HEK293 (cell line): Measurements from ENCODE around the gene WIPF3.

Experiments
- FEZF1 ChIP-seq: fragments of 450-650 bp; formaldehyde crosslinking; IDR thresholded peaks from 2 replicates; pipeline ENCODE4 v1.5.1; 2016; ENCODE audit warnings: missing biosample characterization, missing genetic modification characterization
- HOXD13 ChIP-seq: sonication (generic); formaldehyde crosslinking; IDR thresholded peaks from 2 replicates; pipeline ENCODE4 v1.8.0; 2022; ENCODE audit warnings: missing genetic modification reagents, borderline replicate concordance
- KLF16 ChIP-seq: fragments of 450-650 bp; formaldehyde crosslinking; IDR thresholded peaks from 2 replicates; pipeline ENCODE4 v1.5.1; 2017; ENCODE audit warnings: missing biosample characterization, missing genetic modification characterization
- KLF9 ChIP-seq: fragments of 450-650 bp; formaldehyde crosslinking; IDR thresholded peaks from 2 replicates; pipeline ENCODE4 v1.5.1; 2016; ENCODE audit warnings: missing biosample characterization, missing genetic modification characterization, low read depth
- OSR2 ChIP-seq: fragments of 450-650 bp; formaldehyde crosslinking; IDR thresholded peaks from 2 replicates; pipeline ENCODE4 v1.5.1; 2016; ENCODE audit warnings: missing biosample characterization, missing genetic modification characterization
- ZFHX2 ChIP-seq: fragments of 450-650 bp; formaldehyde crosslinking; conservative IDR thresholded peaks from 2 replicates; pipeline ENCODE4 v1.5.1; 2016; ENCODE audit warnings: missing biosample characterization, missing genetic modification characterization
- ZNF10 ChIP-seq: fragments of 450-650 bp; formaldehyde crosslinking; IDR thresholded peaks from 2 replicates; pipeline ENCODE4 v1.5.1; 2017; ENCODE audit warnings: missing biosample characterization, missing genetic modification characterization
- ZNF138 ChIP-seq: fragments of 450-650 bp; formaldehyde crosslinking; IDR thresholded peaks from 2 replicates; pipeline ENCODE4 v1.5.1; 2016; ENCODE audit warnings: missing biosample characterization, missing genetic modification characterization, borderline replicate concordance
- ZNF146 ChIP-seq: fragments of 450-650 bp; formaldehyde crosslinking; IDR thresholded peaks from 2 replicates; pipeline ENCODE4 v1.5.1; 2016; ENCODE audit warnings: missing biosample characterization, missing genetic modification characterization
- ZNF174 ChIP-seq: fragments of 450-650 bp; formaldehyde crosslinking; IDR thresholded peaks from 2 replicates; pipeline ENCODE4 v1.5.0; 2017; ENCODE audit warnings: missing biosample characterization, mild to moderate bottlenecking, missing genetic modification characterization
- ZNF211 ChIP-seq: fragments of 450-650 bp; formaldehyde crosslinking; IDR thresholded peaks from 2 replicates; pipeline ENCODE4 v1.5.1; 2016; ENCODE audit warnings: low read depth, missing biosample characterization, missing genetic modification characterization
- ZNF221 ChIP-seq: fragments of 450-650 bp; formaldehyde crosslinking; IDR thresholded peaks from 2 replicates; pipeline ENCODE4 v1.5.1; 2017; ENCODE audit warnings: missing biosample characterization, missing genetic modification characterization, borderline replicate concordance
- ZNF223 ChIP-seq: fragments of 450-650 bp; formaldehyde crosslinking; IDR thresholded peaks from 2 replicates; pipeline ENCODE4 v1.5.1; 2016; ENCODE audit warnings: missing biosample characterization, missing genetic modification characterization
- ZNF266 ChIP-seq: fragments of 450-650 bp; formaldehyde crosslinking; IDR thresholded peaks from 2 replicates; pipeline ENCODE4 v1.5.1; 2016; ENCODE audit warnings: missing biosample characterization, missing genetic modification characterization, low read depth
- ZNF341 ChIP-seq: fragments of 450-650 bp; formaldehyde crosslinking; IDR thresholded peaks from 2 replicates; pipeline ENCODE4; 2016; ENCODE audit warnings: low read depth, missing biosample characterization, missing genetic modification characterization
- ZNF366 ChIP-seq: fragments of 450-650 bp; formaldehyde crosslinking; conservative IDR thresholded peaks from 2 replicates; pipeline ENCODE4 v1.5.1; 2016; ENCODE audit warnings: missing biosample characterization, missing genetic modification characterization
- ZNF473 ChIP-seq: fragments of 450-650 bp; formaldehyde crosslinking; IDR thresholded peaks from 2 replicates; pipeline ENCODE4 v1.5.1; 2017; ENCODE audit warnings: missing biosample characterization, missing genetic modification characterization
- ZNF548 ChIP-seq: fragments of 450-650 bp; formaldehyde crosslinking; IDR thresholded peaks from 2 replicates; pipeline ENCODE4 v1.5.1; 2016; ENCODE audit warnings: missing biosample characterization, missing genetic modification characterization
- ZNF558 ChIP-seq: fragments of 450-650 bp; formaldehyde crosslinking; IDR thresholded peaks from 2 replicates; pipeline ENCODE4 v1.5.1; 2016; ENCODE audit warnings: missing biosample characterization, missing genetic modification characterization
- ZNF560 ChIP-seq: fragments of 450-650 bp; formaldehyde crosslinking; IDR thresholded peaks from 2 replicates; pipeline ENCODE4 v1.5.1; 2017; ENCODE audit warnings: missing biosample characterization, missing genetic modification characterization, borderline replicate concordance
- ZNF585B ChIP-seq: fragments of 450-650 bp; formaldehyde crosslinking; IDR thresholded peaks from 2 replicates; pipeline ENCODE4 v1.5.1; 2016; ENCODE audit warnings: missing biosample characterization, missing genetic modification characterization
- ZNF600 ChIP-seq: fragments of 450-650 bp; formaldehyde crosslinking; IDR thresholded peaks from 2 replicates; pipeline ENCODE4 v1.5.1; 2016; ENCODE audit warnings: missing biosample characterization, missing genetic modification characterization
- ZNF701 ChIP-seq: fragments of 450-650 bp; formaldehyde crosslinking; IDR thresholded peaks from 2 replicates; pipeline ENCODE4 v1.5.1; 2016; ENCODE audit warnings: missing biosample characterization, missing genetic modification characterization
- ZNF747 ChIP-seq: fragments of 450-650 bp; formaldehyde crosslinking; IDR thresholded peaks from 2 replicates; pipeline ENCODE4 v1.5.1; 2016; ENCODE audit warnings: missing biosample characterization, missing genetic modification characterization
- ZNF768 ChIP-seq: fragments of 450-650 bp; formaldehyde crosslinking; IDR thresholded peaks from 2 replicates; pipeline ENCODE4 v1.5.1; 2018; ENCODE audit warnings: missing biosample characterization, mild to moderate bottlenecking, missing genetic modification characterization
- ZNF791 ChIP-seq: fragments of 450-650 bp; formaldehyde crosslinking; IDR thresholded peaks from 2 replicates; pipeline ENCODE4 v1.5.1; 2016; ENCODE audit warnings: missing biosample characterization, missing genetic modification characterization
- ZXDB ChIP-seq: fragments of 450-650 bp; formaldehyde crosslinking; IDR thresholded peaks from 2 replicates; pipeline ENCODE4 v1.5.1; 2016; ENCODE audit warnings: missing biosample characterization, missing genetic modification characterization
- TF ChIP-seq, protein P1 (sequence below): fragments of 450-650 bp; formaldehyde crosslinking; IDR thresholded peaks from 2 replicates; pipeline ENCODE4 v1.5.1; 2016; ENCODE audit warnings: missing biosample characterization, missing genetic modification characterization
- TF ChIP-seq, protein P2 (sequence below): fragments of 450-650 bp; IDR thresholded peaks from 2 replicates; pipeline ENCODE4 v1.5.1; 2018; ENCODE audit warnings: missing biosample characterization, mild to moderate bottlenecking, missing genetic modification characterization
- TF ChIP-seq, protein P3 (sequence below): fragments of 450-650 bp; formaldehyde crosslinking; IDR thresholded peaks from 2 replicates; pipeline ENCODE4 v1.5.1; 2017; ENCODE audit warnings: missing biosample characterization, missing genetic modification characterization
- TF ChIP-seq, protein P4 (sequence below): fragments of 450-650 bp; formaldehyde crosslinking; IDR thresholded peaks from 2 replicates; pipeline ENCODE4 v1.5.1; 2016; ENCODE audit warnings: missing biosample characterization, missing genetic modification characterization
- TF ChIP-seq, protein P5 (sequence below): fragments of 450-650 bp; formaldehyde crosslinking; IDR thresholded peaks from 2 replicates; pipeline ENCODE4 v1.5.1; 2016; ENCODE audit warnings: missing biosample characterization, missing genetic modification characterization

WIPF3 gene

DNA sequence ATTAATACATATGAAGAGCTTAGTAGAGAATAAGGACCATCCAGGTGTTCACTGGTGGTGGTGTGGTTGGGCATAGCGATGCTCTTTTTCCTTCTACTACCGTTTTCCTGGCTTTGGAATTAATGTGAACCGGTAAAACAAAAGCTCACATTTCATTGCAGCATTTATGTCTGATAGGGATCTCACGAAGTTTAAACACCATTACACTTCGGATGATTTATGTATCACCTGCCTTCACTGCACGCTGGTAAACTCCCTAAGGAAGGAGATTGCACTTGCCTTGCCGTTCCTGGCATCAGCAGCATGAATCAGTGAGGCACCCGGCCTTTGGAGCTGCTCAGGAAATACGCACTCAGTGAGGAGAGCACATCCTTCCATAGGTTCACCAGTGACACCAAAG is 47.5 kb downstream of the WIPF3 start (continued):
- TF ChIP-seq, protein P1, sequence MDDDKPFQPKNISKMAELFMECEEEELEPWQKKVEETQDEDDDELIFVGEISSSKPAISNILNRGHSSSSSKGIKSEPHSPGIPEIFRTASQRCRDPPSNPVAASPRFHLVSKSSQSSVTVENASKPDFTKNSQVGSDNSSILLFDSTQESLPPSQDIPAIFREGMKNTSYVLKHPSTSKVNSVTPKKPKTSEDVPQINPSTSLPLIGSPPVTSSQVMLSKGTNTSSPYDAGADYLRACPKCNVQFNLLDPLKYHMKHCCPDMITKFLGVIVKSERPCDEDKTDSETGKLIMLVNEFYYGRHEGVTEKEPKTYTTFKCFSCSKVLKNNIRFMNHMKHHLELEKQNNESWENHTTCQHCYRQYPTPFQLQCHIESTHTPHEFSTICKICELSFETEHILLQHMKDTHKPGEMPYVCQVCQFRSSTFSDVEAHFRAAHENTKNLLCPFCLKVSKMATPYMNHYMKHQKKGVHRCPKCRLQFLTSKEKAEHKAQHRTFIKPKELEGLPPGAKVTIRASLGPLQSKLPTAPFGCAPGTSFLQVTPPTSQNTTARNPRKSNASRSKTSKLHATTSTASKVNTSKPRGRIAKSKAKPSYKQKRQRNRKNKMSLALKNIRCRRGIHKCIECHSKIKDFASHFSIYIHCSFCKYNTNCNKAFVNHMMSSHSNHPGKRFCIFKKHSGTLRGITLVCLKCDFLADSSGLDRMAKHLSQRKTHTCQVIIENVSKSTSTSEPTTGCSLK = no peak
- TF ChIP-seq ZNF341 (tag by site-specific recombination) (no peak), ZNF585B (tag by site-specific recombination) (no peak), ZNF548 (tag by site-specific recombination) (no peak), ZNF266 (tag by site-specific recombination) (no peak), ZNF211 (tag by site-specific recombination) (no peak), ZNF791 (tag by site-specific recombination) (no peak), KLF16 (tag by site-specific recombination) (0 out of 2 replicates have a peak, but pooled peaks have one; percentile 24), ZNF10 (tag by site-specific recombination) (peak; percentile 85), ZNF146 (no peak), ZNF174 (tag by site-specific recombination) (no peak), ZNF223 (tag by site-specific recombination) (no peak), ZNF221 (no peak), ZNF768 (tag by site-specific recombination) (no peak), ZNF473 (tag by site-specific recombination) (no peak), ZNF600 (tag by site-specific recombination) (0 out of 2 replicates have a peak, but pooled peaks have one; percentile 9), ZNF747 (tag by site-specific recombination) (no peak), ZFHX2 (tag by site-specific recombination) (no peak), KLF9 (tag by site-specific recombination) (no peak), OSR2 (tag by site-specific recombination) (peak; percentile 97), ZNF138 (tag by site-specific recombination) (no peak), ZXDB (tag by site-specific recombination) (peak; percentile 82), ZNF366 (peak; percentile 42), FEZF1 (tag by site-specific recombination) (peak; percentile 94), ZNF558 (tag by site-specific recombination) (no peak), ZNF701 (tag by site-specific recombination) (no peak), HOXD13 (CRISPR knock-in tag) (no peak), ZNF560 (tag by site-specific recombination) (no peak)
- TF ChIP-seq, protein P2, sequence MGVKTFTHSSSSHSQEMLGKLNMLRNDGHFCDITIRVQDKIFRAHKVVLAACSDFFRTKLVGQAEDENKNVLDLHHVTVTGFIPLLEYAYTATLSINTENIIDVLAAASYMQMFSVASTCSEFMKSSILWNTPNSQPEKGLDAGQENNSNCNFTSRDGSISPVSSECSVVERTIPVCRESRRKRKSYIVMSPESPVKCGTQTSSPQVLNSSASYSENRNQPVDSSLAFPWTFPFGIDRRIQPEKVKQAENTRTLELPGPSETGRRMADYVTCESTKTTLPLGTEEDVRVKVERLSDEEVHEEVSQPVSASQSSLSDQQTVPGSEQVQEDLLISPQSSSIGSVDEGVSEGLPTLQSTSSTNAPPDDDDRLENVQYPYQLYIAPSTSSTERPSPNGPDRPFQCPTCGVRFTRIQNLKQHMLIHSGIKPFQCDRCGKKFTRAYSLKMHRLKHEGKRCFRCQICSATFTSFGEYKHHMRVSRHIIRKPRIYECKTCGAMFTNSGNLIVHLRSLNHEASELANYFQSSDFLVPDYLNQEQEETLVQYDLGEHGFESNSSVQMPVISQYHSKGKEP = peak; percentile 91
- TF ChIP-seq, protein P3, sequence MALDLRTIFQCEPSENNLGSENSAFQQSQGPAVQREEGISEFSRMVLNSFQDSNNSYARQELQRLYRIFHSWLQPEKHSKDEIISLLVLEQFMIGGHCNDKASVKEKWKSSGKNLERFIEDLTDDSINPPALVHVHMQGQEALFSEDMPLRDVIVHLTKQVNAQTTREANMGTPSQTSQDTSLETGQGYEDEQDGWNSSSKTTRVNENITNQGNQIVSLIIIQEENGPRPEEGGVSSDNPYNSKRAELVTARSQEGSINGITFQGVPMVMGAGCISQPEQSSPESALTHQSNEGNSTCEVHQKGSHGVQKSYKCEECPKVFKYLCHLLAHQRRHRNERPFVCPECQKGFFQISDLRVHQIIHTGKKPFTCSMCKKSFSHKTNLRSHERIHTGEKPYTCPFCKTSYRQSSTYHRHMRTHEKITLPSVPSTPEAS (tag by site-specific recombination) = no peak
- TF ChIP-seq, protein P4, sequence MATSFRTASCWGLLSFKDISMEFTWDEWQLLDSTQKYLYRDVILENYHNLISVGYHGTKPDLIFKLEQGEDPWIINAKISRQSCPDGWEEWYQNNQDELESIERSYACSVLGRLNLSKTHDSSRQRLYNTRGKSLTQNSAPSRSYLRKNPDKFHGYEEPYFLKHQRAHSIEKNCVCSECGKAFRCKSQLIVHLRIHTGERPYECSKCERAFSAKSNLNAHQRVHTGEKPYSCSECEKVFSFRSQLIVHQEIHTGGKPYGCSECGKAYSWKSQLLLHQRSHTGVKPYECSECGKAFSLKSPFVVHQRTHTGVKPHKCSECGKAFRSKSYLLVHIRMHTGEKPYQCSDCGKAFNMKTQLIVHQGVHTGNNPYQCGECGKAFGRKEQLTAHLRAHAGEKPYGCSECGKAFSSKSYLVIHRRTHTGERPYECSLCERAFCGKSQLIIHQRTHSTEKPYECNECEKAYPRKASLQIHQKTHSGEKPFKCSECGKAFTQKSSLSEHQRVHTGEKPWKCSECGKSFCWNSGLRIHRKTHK (tag by site-specific recombination) = no peak
- TF ChIP-seq, protein P5, sequence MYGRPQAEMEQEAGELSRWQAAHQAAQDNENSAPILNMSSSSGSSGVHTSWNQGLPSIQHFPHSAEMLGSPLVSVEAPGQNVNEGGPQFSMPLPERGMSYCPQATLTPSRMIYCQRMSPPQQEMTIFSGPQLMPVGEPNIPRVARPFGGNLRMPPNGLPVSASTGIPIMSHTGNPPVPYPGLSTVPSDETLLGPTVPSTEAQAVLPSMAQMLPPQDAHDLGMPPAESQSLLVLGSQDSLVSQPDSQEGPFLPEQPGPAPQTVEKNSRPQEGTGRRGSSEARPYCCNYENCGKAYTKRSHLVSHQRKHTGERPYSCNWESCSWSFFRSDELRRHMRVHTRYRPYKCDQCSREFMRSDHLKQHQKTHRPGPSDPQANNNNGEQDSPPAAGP (tag by site-specific recombination) = no peak
